Gastrocnemius medialis (tissue), 4 donors: Measurements from ENCODE around the gene PRDM2. TPM values are rescaled to one million over a fixed set of nuclear protein-coding genes. Genes with fewer than 3 reads are reported as not detected.
A peak's percentile ranks its signal among the peaks of the same experiment; 100 is the strongest.

Experiments
- ATAC-seq, 2 donors: fragments of 150-250 bp; one replicate each; pipeline ENCODE4 v1.9.1; 2016
- DNase-seq, 2 donors: peaks; one replicate each; pipeline ENCODE4 v3.0.0-alpha.2; 2019
- H3K27ac ChIP-seq, 4 donors: fragments of 200-600 bp; sonication (generic); 1 replicate in 1 of 4; 2 replicates in 3 of 4; pipeline ENCODE4 v1.5.1; 2016 to 2018; ENCODE audit warnings: mild to moderate bottlenecking in 2 of 4, moderate library complexity in 1 of 4
- H3K27me3 ChIP-seq, 3 donors: fragments of 200-600 bp; sonication (generic) in 2 of 3; 1 replicate in 1 of 3; 2 replicates in 2 of 3; pipeline versions ENCODE4 v1.5.1 to v1.6.0; 2016 to 2019; ENCODE audit warnings: mild to moderate bottlenecking in 1 of 3, moderate library complexity in 1 of 3
- H3K36me3 ChIP-seq, 2 donors: fragments of 200-600 bp; sonication (generic) in 1 of 2; one replicate each; pipeline ENCODE4 v1.5.1; 2017 to 2018
- H3K4me1 ChIP-seq, 2 donors: fragments of 200-600 bp; sonication (generic) in 1 of 2; one replicate each; pipeline ENCODE4 v1.5.1; 2016 to 2017; ENCODE audit warnings: mild to moderate bottlenecking in 2 of 2
- H3K4me3 ChIP-seq, 4 donors: fragments of 200-600 bp; sonication (generic) in 3 of 4; 1 replicate in 1 of 4; 2 replicates in 3 of 4; pipeline ENCODE4 v1.5.1; 2016 to 2019; ENCODE audit warnings: mild to moderate bottlenecking in 2 of 4
- H3K9me3 ChIP-seq, 3 donors: fragments of 200-600 bp; sonication (generic) in 2 of 3; 1 replicate in 1 of 3; 2 replicates in 2 of 3; pipeline ENCODE4 v1.5.1; 2016 to 2019
- POLR2A ChIP-seq, 2 donors: fragments of 450-650 bp; IDR thresholded peaks; one replicate each; pipeline ENCODE4 v1.6.1; 2017; ENCODE audit warnings: antibody characterized with exemption in 2 of 2, mild to moderate bottlenecking in 2 of 2, moderate library complexity in 2 of 2
- in situ Hi-C, 4 donors: fragments of 200-750 bp; cut with MboI; loops; one replicate each; pipeline versions ENCODE4 v1.15.0 to v1.8.0; 2017; ENCODE audit warnings: low sequenced_read_pairs in 4 of 4
- intact Hi-C: fragments of 100-400 bp; cut with DNase I; formaldehyde crosslinking; loops from one replicate; pipeline ENCODE4 v1.15.1; 2023; ENCODE audit warnings: low total_unique reads
- total RNA-seq, 4 donors: library from RNA; depleted of rRNA; stranded (reverse); fragments of >200 nt; gene quantifications; one replicate each; pipeline versions ENCODE4 v1.1.0 to v1.2.3, GENCODE V29; 2016
- TF ChIP-seq, protein P1 (sequence below), 5 experiments: fragments of 450-650 bp in 3 of 5; fragments of 200-600 bp in 2 of 5; sonication (generic) in 2 of 5; IDR thresholded peaks in 4 of 5; conservative IDR thresholded peaks in 1 of 5; 1 replicate in 4 of 5; 2 replicates in 1 of 5; pipeline ENCODE4 v1.5.1; 2016 to 2019; ENCODE audit warnings: antibody characterized with exemption in 5 of 5, mild to moderate bottlenecking in 3 of 5, moderate library complexity in 3 of 5

PRDM2 gene
- total RNA-seq, 4 donors from 2014 or later, result 24.1 to 38.3 (median 35.6) TPM

DNA sequence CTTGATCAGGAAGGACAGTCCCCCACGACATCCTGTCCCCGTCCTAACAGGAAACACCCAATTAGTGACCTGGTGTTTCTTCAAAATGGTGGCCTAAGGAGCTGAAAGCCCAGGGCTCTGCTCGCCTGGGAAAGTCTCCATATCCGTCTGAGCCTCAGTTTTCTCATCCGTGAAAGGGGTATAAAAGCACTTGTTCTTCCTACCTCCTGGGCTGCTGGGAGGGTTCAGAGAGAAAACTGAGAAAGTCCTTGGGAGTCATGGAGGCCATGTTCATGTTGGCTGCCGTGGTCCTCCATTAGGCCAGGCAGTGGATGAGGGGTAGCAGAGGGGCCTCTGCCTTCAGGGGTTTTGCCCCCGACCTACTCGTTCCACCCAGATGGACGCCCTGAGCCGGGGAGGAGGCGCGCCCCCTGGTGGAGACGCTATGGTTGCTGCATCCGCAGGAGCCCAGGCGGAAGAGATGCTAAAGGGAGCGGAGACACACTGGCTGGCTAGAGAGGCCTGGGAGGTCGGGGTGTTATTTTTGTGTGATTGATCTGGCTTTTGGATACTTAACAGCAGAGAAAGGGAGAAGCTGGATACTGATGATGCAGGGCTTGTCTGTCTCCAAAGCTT lies 113.5 kb downstream of the PRDM2 start:
- Histone ChIP-seq H3K27ac (no peak overlapping the region), H3K4me3 (no peak overlapping the region), H3K4me1 (peaks cover 2 to 5% of the 10 kb centered on the region in 2 donors), H3K27me3 (no peaks in the 10 kb centered on the region), H3K9me3 (no peaks in the 10 kb centered on the region), H3K36me3 (peaks cover 0 to 16% of the 10 kb centered on the region in 2 donors)
- intact Hi-C loops (no loop called here), in situ Hi-C loops (no loop called here)
- TF ChIP-seq POLR2A (IDR thresholded peaks at IDR 0.05), result no peak
- TF ChIP-seq, protein P1, sequence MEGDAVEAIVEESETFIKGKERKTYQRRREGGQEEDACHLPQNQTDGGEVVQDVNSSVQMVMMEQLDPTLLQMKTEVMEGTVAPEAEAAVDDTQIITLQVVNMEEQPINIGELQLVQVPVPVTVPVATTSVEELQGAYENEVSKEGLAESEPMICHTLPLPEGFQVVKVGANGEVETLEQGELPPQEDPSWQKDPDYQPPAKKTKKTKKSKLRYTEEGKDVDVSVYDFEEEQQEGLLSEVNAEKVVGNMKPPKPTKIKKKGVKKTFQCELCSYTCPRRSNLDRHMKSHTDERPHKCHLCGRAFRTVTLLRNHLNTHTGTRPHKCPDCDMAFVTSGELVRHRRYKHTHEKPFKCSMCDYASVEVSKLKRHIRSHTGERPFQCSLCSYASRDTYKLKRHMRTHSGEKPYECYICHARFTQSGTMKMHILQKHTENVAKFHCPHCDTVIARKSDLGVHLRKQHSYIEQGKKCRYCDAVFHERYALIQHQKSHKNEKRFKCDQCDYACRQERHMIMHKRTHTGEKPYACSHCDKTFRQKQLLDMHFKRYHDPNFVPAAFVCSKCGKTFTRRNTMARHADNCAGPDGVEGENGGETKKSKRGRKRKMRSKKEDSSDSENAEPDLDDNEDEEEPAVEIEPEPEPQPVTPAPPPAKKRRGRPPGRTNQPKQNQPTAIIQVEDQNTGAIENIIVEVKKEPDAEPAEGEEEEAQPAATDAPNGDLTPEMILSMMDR (IDR thresholded peaks at IDR 0.05 in 4 of 5, conservative IDR thresholded peaks at IDR 0.05 in 1 of 5), result peak; percentile 20 to 68 (median 52)
- no peak for DNase-seq
- ATAC-seq, result peak in 1 of 2 donors; percentile 15

DNA sequence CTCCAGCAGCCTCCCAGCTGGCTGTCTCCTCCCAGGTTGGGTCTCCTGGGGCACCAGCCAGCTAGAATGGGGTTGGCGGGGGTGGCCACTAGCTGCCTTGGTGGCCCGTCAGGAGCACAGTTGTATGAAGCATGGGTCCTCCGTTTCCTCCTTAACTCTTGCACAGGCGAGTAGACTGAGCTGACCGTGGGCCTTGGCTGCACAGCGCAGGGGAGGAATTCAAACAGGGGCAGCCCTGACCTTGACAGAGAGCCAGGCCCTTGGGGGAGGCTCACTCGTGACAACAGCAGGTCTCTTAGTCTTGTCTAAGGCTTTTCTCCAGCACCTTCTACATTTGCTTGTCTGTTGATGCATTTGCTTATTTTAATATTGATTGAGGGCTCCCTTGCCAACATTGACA lies 114.1 kb downstream of the PRDM2 start:
- intact Hi-C loops (no loop called here), in situ Hi-C loops (no loop called here)
- peak in 1 of 2 donors; percentile 17 for ATAC-seq
- H3K4me1 ChIP-seq, result peaks cover 0 to 5% of the 10 kb centered on the region in 2 donors
- DNase-seq, result no peak
- peaks cover 0 to 22% of the 10 kb centered on the region in 2 donors for H3K36me3 ChIP-seq
- H3K27ac ChIP-seq, result no peak overlapping the region
- TF ChIP-seq, protein P1 (IDR thresholded peaks at IDR 0.05 in 4 of 5, conservative IDR thresholded peaks at IDR 0.05 in 1 of 5), result no peak
- TF ChIP-seq POLR2A (IDR thresholded peaks at IDR 0.05), result no peak
- H3K27me3 ChIP-seq, result no peaks in the 10 kb centered on the region
- H3K9me3 ChIP-seq, result no peaks in the 10 kb centered on the region
- no peak overlapping the region for H3K4me3 ChIP-seq

DNA sequence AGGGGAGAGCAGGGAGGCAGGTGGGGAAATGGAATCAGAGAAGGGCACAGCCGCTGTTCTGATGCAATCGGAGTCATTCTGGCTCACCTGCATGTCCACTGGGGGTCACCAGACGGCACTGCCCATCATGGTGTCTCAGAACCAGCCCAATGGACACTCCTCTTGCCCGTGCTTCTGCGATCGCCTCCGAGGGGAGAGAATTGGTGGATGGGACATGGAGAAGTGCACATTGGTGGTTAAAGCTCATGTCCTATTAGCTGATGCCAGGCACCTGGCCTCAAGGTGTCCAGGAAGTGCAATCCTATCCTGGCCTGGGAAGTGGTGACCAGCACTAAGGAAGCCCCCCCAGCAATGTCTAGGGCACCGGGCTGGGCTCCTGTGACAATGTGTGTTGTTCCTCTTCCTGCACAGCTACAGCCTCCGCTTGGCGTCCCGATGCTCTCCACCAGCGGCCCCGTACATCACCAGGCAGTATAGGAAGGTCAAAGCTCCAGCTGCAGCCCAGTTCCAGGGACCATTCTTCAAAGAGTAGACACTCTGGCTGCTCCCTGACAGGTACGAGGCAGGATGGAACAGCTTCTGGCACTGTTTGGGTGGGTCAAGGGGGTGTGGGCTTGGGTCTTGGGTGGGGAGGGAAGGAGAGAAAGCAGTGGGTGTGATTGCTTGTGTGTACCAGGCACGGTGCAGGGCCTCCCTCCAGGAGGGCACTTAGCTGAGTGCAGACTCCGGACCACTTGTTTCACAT lies 116.2 kb downstream of the PRDM2 start:
- TF ChIP-seq, protein P1 (IDR thresholded peaks at IDR 0.05 in 4 of 5, conservative IDR thresholded peaks at IDR 0.05 in 1 of 5), result no peak
- no peak for TF ChIP-seq POLR2A (IDR thresholded peaks at IDR 0.05)

DNA sequence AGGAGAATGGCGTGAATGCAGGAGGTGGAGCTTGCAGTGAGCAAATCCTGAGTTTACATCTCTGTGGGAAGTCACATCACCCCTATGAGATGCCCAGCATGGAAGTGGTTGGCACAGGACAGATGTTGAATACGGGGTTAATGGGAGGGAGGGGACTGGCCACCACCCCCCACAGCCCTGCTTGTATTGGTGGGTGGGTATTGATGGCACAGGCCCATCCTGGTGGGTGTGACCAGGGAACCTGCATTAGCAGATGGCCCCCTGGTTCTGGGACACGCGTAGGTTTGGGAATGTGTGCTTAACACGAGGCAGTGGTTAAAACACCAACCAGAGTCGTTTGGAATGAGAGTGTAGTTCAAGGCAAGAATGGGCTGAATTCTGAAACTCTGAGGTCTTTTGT lies 117.9 kb downstream of the PRDM2 start:
- H3K27me3 ChIP-seq, result no peaks in the 10 kb centered on the region
- intact Hi-C loops, result no loop called here
- DNase-seq, result no peak
- ATAC-seq, result no peak
- peaks cover 0 to 28% of the 10 kb centered on the region in 2 donors for H3K36me3 ChIP-seq
- no peak overlapping the region for H3K4me3 ChIP-seq
- no peaks in the 10 kb centered on the region for H3K9me3 ChIP-seq
- H3K4me1 ChIP-seq, result peaks cover 0 to 5% of the 10 kb centered on the region in 2 donors
- H3K27ac ChIP-seq, result no peak overlapping the region
- TF ChIP-seq, protein P1 (IDR thresholded peaks at IDR 0.05 in 4 of 5, conservative IDR thresholded peaks at IDR 0.05 in 1 of 5), result no peak
- no peak for TF ChIP-seq POLR2A (IDR thresholded peaks at IDR 0.05)
- in situ Hi-C loops, result no loop called here

More for the DNA sequence above, 116.2 kb downstream of the PRDM2 start:
- Histone ChIP-seq H3K27me3 (no peaks in the 10 kb centered on the region), H3K9me3 (no peaks in the 10 kb centered on the region), H3K4me3 (no peak overlapping the region), H3K36me3 (peaks cover 0 to 28% of the 10 kb centered on the region in 2 donors), H3K27ac (no peak overlapping the region), H3K4me1 (peaks cover 0 to 5% of the 10 kb centered on the region in 2 donors)
- in situ Hi-C loops (no loop called here), intact Hi-C loops (no loop called here)
- DNase-seq (no peak), ATAC-seq (no peak)
